ENCODE results near the gene NTRK2. TPM values are rescaled to one million over a fixed set of nuclear protein-coding genes. Genes with fewer than 3 reads are reported as not detected.

Gene NTRK2
- total and polyA plus RNA-seq, 4 donors, result 0.26 to 1.4 (median 0.56) TPM

GRCh38 chr9:84880835-84881234, 211.3 kb downstream of the NTRK2 start:
- H3K9me3 ChIP-seq (ENCODE audit: control insufficient read depth in 4 of 4, low read length in 3 of 4), result no peaks in the 10 kb centered on the region
- WGBS, result 71% methylated on average over 2 of the region's 2 CpGs
- no peaks in the 10 kb centered on the region for H3K4me1 ChIP-seq (ENCODE audit: control insufficient read depth in 4 of 4, insufficient read depth in 4 of 4, low read length in 3 of 4)
- H3K27me3 ChIP-seq (ENCODE audit: control insufficient read depth in 4 of 4, insufficient read depth in 4 of 4, low read length in 3 of 4), result no peaks in the 10 kb centered on the region
- H3K36me3 ChIP-seq (ENCODE audit: control insufficient read depth in 4 of 4, insufficient read depth in 3 of 4, low read depth in 1 of 4, low read length in 3 of 4), result no peaks in the 10 kb centered on the region
- no peak overlapping the region for H3K4me3 ChIP-seq (ENCODE audit: low read depth in 1 of 3, low read length in 3 of 3)
- H3K27ac ChIP-seq (ENCODE audit: low read depth in 1 of 2, low read length in 2 of 2), result peak overlapping the region in 1 of 2 donors; percentile 7
- no peak overlapping the region for H3K9ac ChIP-seq (ENCODE audit: low read depth in 1 of 2, low read length in 2 of 2)
- no peak for TF ChIP-seq HNF4G (IDR thresholded peaks at IDR 0.05)
- TF ChIP-seq EGR1 (IDR thresholded peaks at IDR 0.05; ENCODE audit: low read depth in 2 of 2), result no peak
- TF ChIP-seq REST (IDR thresholded peaks at IDR 0.05), result no peak
- TF ChIP-seq ATF3 (IDR thresholded peaks at IDR 0.05), result no peak
- TF ChIP-seq CTCF (IDR thresholded peaks at IDR 0.05; ENCODE audit: low read depth, low read length, missing input control), result no peak
- no peak for TF ChIP-seq ZBTB33 (IDR thresholded peaks at IDR 0.05)
- TF ChIP-seq MAX (IDR thresholded peaks at IDR 0.05), result no peak
- no peak for TF ChIP-seq YY1 (IDR thresholded peaks at IDR 0.05)
- TF ChIP-seq NR2F2 (IDR thresholded peaks at IDR 0.05), result no peak
- TF ChIP-seq RXRA (IDR thresholded peaks at IDR 0.05), result no peak
- TF ChIP-seq FOXA2 (IDR thresholded peaks at IDR 0.05), result no peak
- TF ChIP-seq JUND (IDR thresholded peaks at IDR 0.05), result no peak
- TF ChIP-seq RAD21 (IDR thresholded peaks at IDR 0.05), result no peak
- DNase-seq (ENCODE audit: low spot score), result no peak

- no peak overlapping the region for H3K9ac ChIP-seq (ENCODE audit: low read depth in 1 of 2, low read length in 2 of 2)
- 86% methylated on average over 8 of the region's 8 CpGs for WGBS
- H3K4me1 ChIP-seq (ENCODE audit: control insufficient read depth in 4 of 4, insufficient read depth in 4 of 4, low read length in 3 of 4), result no peaks in the 10 kb centered on the region
- no peaks in the 10 kb centered on the region for H3K36me3 ChIP-seq (ENCODE audit: control insufficient read depth in 4 of 4, insufficient read depth in 3 of 4, low read depth in 1 of 4, low read length in 3 of 4)
- H3K9me3 ChIP-seq (ENCODE audit: control insufficient read depth in 4 of 4, low read length in 3 of 4), result no peaks in the 10 kb centered on the region
- H3K27me3 ChIP-seq (ENCODE audit: control insufficient read depth in 4 of 4, insufficient read depth in 4 of 4, low read length in 3 of 4), result no peaks in the 10 kb centered on the region
- no peak for DNase-seq (ENCODE audit: low spot score)
- no peak overlapping the region for H3K27ac ChIP-seq (ENCODE audit: low read depth in 1 of 2, low read length in 2 of 2)
- H3K4me3 ChIP-seq (ENCODE audit: low read depth in 1 of 3, low read length in 3 of 3), result no peak overlapping the region
- TF ChIP-seq GABPA (IDR thresholded peaks at IDR 0.05 in 1 of 2, conservative IDR thresholded peaks at IDR 0.05 in 1 of 2), result no peak
- TF ChIP-seq ZBTB33 (IDR thresholded peaks at IDR 0.05), result no peak
- TF ChIP-seq JUND (IDR thresholded peaks at IDR 0.05), result no peak
- no peak for TF ChIP-seq SP1 (IDR thresholded peaks at IDR 0.05)
- no peak for TF ChIP-seq RAD21 (IDR thresholded peaks at IDR 0.05)
- no peak for TF ChIP-seq FOXA2 (IDR thresholded peaks at IDR 0.05)
- TF ChIP-seq ATF3 (IDR thresholded peaks at IDR 0.05), result no peak
- no peak for TF ChIP-seq TAF1 (conservative IDR thresholded peaks at IDR 0.05)
- TF ChIP-seq FOXA1 (IDR thresholded peaks at IDR 0.05), result no peak
- no peak for TF ChIP-seq CTCF (IDR thresholded peaks at IDR 0.05; ENCODE audit: low read depth, low read length, missing input control)
- no peak for TF ChIP-seq RXRA (IDR thresholded peaks at IDR 0.05)
- no peak for TF ChIP-seq MAX (IDR thresholded peaks at IDR 0.05)
- TF ChIP-seq EGR1 (IDR thresholded peaks at IDR 0.05; ENCODE audit: low read depth in 2 of 2), result no peak
Measured at GRCh38 chr9:84886866-84887265, 217.3 kb downstream of the NTRK2 start.
